WTC11 (cell line): ENCODE measurements around the gene DHFR2. TPM values are rescaled to one million over a fixed set of nuclear protein-coding genes. Genes with fewer than 3 reads are reported as not detected.
A peak's percentile ranks its signal among the peaks of the same experiment; 100 is the strongest.

Experiments
- CDX4 ChIP-seq: fragments of 250-450 bp; sonication (Bioruptor Pico); IDR thresholded peaks from 2 replicates; pipeline ENCODE4 v1.9.0; 2021; ENCODE audit warnings: moderate library complexity, mild to moderate bottlenecking, inconsistent platforms, borderline replicate concordance
- GABPB1 ChIP-seq: sonication (generic); formaldehyde crosslinking; IDR thresholded peaks from 2 replicates; pipeline ENCODE4 v1.8.1; 2023; ENCODE audit warnings: mild to moderate bottlenecking, missing genetic modification reagents
- GTF2I ChIP-seq: fragments of 250-450 bp; sonication (Bioruptor Pico); conservative IDR thresholded peaks from 2 replicates; pipeline ENCODE4 v1.4.0; 2021; ENCODE audit warnings: mild to moderate bottlenecking
- HMGA2 ChIP-seq: fragments of 250-450 bp; sonication (Bioruptor Pico); IDR thresholded peaks from 2 replicates; pipeline ENCODE4 v1.4.0; 2021; ENCODE audit warnings: mild to moderate bottlenecking, moderate library complexity
- IRF1 ChIP-seq: sonication (generic); formaldehyde crosslinking; IDR thresholded peaks from 2 replicates; pipeline ENCODE4 v1.8.0; 2023; ENCODE audit warnings: missing genetic modification reagents
- KAT7 ChIP-seq: sonication (generic); formaldehyde crosslinking; IDR thresholded peaks from 2 replicates; pipeline ENCODE4 v1.8.1; 2023; ENCODE audit warnings: missing genetic modification reagents, mild to moderate bottlenecking, borderline replicate concordance
- MYBL2 ChIP-seq: sonication (generic); formaldehyde crosslinking; IDR thresholded peaks from 2 replicates; pipeline ENCODE4 v1.8.1; 2023; ENCODE audit warnings: mild to moderate bottlenecking, moderate library complexity, missing genetic modification reagents
- NFATC4 ChIP-seq: fragments of 250-450 bp; sonication (Bioruptor Pico); IDR thresholded peaks from 2 replicates; pipeline ENCODE4 v1.9.0; 2021; ENCODE audit warnings: mild to moderate bottlenecking
- NR2C2 ChIP-seq: sonication (generic); formaldehyde crosslinking; IDR thresholded peaks from 2 replicates; pipeline ENCODE4 v1.8.0; 2022; ENCODE audit warnings: mild to moderate bottlenecking, missing genetic modification reagents
- PRRX2 ChIP-seq: fragments of 250-450 bp; sonication (Bioruptor Pico); IDR thresholded peaks from 2 replicates; pipeline ENCODE4 v1.8.0; 2021; ENCODE audit warnings: mild to moderate bottlenecking
- RORB ChIP-seq: fragments of 250-450 bp; sonication (Bioruptor Pico); IDR thresholded peaks from 2 replicates; pipeline ENCODE4 v1.9.0; 2021; ENCODE audit warnings: mild to moderate bottlenecking
- SP1 ChIP-seq: sonication (generic); formaldehyde crosslinking; conservative IDR thresholded peaks from 2 replicates; pipeline ENCODE4 v1.8.1; 2022; ENCODE audit warnings: missing genetic modification reagents
- TP53 ChIP-seq: sonication (generic); formaldehyde crosslinking; IDR thresholded peaks from 2 replicates; pipeline ENCODE4 v1.8.1; 2023; ENCODE audit warnings: mild to moderate bottlenecking, missing genetic modification reagents
- USF2 ChIP-seq: sonication (generic); formaldehyde crosslinking; IDR thresholded peaks from 2 replicates; pipeline ENCODE4 v1.8.1; 2023; ENCODE audit warnings: mild to moderate bottlenecking, missing genetic modification reagents, moderate library complexity
- ZNF121 ChIP-seq: sonication (generic); formaldehyde crosslinking; IDR thresholded peaks from 2 replicates; pipeline ENCODE4 v1.8.0; 2023; ENCODE audit warnings: missing genetic modification reagents
- ZNF138 ChIP-seq: sonication (generic); formaldehyde crosslinking; conservative IDR thresholded peaks from 2 replicates; pipeline ENCODE4 v1.8.1; 2022; ENCODE audit warnings: mild to moderate bottlenecking, moderate library complexity, missing genetic modification reagents
- ZNF281 ChIP-seq: sonication (generic); formaldehyde crosslinking; IDR thresholded peaks from 2 replicates; pipeline ENCODE4 v1.8.0; 2023; ENCODE audit warnings: mild to moderate bottlenecking, missing genetic modification reagents
- ZNF423 ChIP-seq: fragments of 250-450 bp; sonication (Bioruptor Pico); IDR thresholded peaks from 2 replicates; pipeline ENCODE4 v2.1.2; 2022; ENCODE audit warnings: mild to moderate bottlenecking, moderate library complexity
- ZNF425 ChIP-seq: fragments of 250-450 bp; sonication (Bioruptor Pico); conservative IDR thresholded peaks from 2 replicates; pipeline ENCODE4 v1.9.0; 2021; ENCODE audit warnings: mild to moderate bottlenecking
- total RNA-seq: library from RNA; stranded (reverse); gene quantifications from 3 replicates; pipeline ENCODE4 v1.2.3, GENCODE V29; 2021
- TF ChIP-seq, protein P1 (sequence below): sonication (generic); formaldehyde crosslinking; IDR thresholded peaks from 2 replicates; pipeline ENCODE4 v1.8.1; 2022; ENCODE audit warnings: low read depth, mild to moderate bottlenecking, moderate library complexity, missing genetic modification reagents, borderline replicate concordance
- TF ChIP-seq, protein P2 (sequence below): sonication (generic); formaldehyde crosslinking; IDR thresholded peaks from 2 replicates; pipeline ENCODE4 v1.8.1; 2022; ENCODE audit warnings: low read depth, missing genetic modification reagents, borderline replicate concordance
- TF ChIP-seq, protein P3 (sequence below): sonication (generic); formaldehyde crosslinking; IDR thresholded peaks from 2 replicates; pipeline ENCODE4 v1.8.1; 2023; ENCODE audit warnings: mild to moderate bottlenecking, missing genetic modification reagents, borderline replicate concordance
- TF ChIP-seq, protein P4 (sequence below): sonication (generic); formaldehyde crosslinking; IDR thresholded peaks from 2 replicates; pipeline ENCODE4 v1.8.1; 2022; ENCODE audit warnings: mild to moderate bottlenecking, missing genetic modification reagents, moderate library complexity, borderline replicate concordance

Gene DHFR2
- total RNA-seq, 1 experiment from 2014 or later: 2.7 TPM

- no peak for TF ChIP-seq SP1 (CRISPR knock-in tag)
- no peak for TF ChIP-seq USF2
- no peak for TF ChIP-seq IRF1 (CRISPR knock-in tag)
- TF ChIP-seq PRRX2: no peak
- TF ChIP-seq, protein P1, sequence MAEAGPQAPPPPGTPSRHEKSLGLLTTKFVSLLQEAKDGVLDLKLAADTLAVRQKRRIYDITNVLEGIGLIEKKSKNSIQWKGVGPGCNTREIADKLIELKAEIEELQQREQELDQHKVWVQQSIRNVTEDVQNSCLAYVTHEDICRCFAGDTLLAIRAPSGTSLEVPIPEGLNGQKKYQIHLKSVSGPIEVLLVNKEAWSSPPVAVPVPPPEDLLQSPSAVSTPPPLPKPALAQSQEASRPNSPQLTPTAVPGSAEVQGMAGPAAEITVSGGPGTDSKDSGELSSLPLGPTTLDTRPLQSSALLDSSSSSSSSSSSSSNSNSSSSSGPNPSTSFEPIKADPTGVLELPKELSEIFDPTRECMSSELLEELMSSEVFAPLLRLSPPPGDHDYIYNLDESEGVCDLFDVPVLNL: no peak
- peak; percentile 92 for TF ChIP-seq ZNF121
- TF ChIP-seq, protein P2, sequence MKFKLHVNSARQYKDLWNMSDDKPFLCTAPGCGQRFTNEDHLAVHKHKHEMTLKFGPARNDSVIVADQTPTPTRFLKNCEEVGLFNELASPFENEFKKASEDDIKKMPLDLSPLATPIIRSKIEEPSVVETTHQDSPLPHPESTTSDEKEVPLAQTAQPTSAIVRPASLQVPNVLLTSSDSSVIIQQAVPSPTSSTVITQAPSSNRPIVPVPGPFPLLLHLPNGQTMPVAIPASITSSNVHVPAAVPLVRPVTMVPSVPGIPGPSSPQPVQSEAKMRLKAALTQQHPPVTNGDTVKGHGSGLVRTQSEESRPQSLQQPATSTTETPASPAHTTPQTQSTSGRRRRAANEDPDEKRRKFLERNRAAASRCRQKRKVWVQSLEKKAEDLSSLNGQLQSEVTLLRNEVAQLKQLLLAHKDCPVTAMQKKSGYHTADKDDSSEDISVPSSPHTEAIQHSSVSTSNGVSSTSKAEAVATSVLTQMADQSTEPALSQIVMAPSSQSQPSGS (CRISPR knock-in tag): no peak
- TF ChIP-seq ZNF423 (CRISPR knock-in tag): no peak
- no peak for TF ChIP-seq RORB
- TF ChIP-seq, protein P3, sequence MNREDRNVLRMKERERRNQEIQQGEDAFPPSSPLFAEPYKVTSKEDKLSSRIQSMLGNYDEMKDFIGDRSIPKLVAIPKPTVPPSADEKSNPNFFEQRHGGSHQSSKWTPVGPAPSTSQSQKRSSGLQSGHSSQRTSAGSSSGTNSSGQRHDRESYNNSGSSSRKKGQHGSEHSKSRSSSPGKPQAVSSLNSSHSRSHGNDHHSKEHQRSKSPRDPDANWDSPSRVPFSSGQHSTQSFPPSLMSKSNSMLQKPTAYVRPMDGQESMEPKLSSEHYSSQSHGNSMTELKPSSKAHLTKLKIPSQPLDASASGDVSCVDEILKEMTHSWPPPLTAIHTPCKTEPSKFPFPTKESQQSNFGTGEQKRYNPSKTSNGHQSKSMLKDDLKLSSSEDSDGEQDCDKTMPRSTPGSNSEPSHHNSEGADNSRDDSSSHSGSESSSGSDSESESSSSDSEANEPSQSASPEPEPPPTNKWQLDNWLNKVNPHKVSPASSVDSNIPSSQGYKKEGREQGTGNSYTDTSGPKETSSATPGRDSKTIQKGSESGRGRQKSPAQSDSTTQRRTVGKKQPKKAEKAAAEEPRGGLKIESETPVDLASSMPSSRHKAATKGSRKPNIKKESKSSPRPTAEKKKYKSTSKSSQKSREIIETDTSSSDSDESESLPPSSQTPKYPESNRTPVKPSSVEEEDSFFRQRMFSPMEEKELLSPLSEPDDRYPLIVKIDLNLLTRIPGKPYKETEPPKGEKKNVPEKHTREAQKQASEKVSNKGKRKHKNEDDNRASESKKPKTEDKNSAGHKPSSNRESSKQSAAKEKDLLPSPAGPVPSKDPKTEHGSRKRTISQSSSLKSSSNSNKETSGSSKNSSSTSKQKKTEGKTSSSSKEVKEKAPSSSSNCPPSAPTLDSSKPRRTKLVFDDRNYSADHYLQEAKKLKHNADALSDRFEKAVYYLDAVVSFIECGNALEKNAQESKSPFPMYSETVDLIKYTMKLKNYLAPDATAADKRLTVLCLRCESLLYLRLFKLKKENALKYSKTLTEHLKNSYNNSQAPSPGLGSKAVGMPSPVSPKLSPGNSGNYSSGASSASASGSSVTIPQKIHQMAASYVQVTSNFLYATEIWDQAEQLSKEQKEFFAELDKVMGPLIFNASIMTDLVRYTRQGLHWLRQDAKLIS: no peak
- TF ChIP-seq TP53 (CRISPR knock-in tag): peak; percentile 58; the same call in 1 of the 2 replicates
- no peak for TF ChIP-seq CDX4 (CRISPR knock-in tag)
- TF ChIP-seq HMGA2: no peak
- TF ChIP-seq KAT7: no peak
- TF ChIP-seq ZNF138 (CRISPR knock-in tag): no peak
- no peak for TF ChIP-seq ZNF425 (CRISPR knock-in tag)
- no peak for TF ChIP-seq MYBL2 (CRISPR knock-in tag)
- TF ChIP-seq, protein P4, sequence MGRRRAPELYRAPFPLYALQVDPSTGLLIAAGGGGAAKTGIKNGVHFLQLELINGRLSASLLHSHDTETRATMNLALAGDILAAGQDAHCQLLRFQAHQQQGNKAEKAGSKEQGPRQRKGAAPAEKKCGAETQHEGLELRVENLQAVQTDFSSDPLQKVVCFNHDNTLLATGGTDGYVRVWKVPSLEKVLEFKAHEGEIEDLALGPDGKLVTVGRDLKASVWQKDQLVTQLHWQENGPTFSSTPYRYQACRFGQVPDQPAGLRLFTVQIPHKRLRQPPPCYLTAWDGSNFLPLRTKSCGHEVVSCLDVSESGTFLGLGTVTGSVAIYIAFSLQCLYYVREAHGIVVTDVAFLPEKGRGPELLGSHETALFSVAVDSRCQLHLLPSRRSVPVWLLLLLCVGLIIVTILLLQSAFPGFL (CRISPR knock-in tag): no peak
- no peak for TF ChIP-seq ZNF281 (CRISPR knock-in tag)
- TF ChIP-seq NR2C2: no peak
- TF ChIP-seq GABPB1: peak; percentile 11; the same call in 1 of the 2 replicates
- no peak for TF ChIP-seq NFATC4 (CRISPR knock-in tag)
- no peak for TF ChIP-seq GTF2I (CRISPR knock-in tag)
Observed at GRCh38 chr3:94062513-94063404, at the start of gene DHFR2, which contains the start of gene NSUN3 (continued).
